Fibroblast of the aortic adventitia (primary cell): ENCODE measurements around the gene OTOGL. TPM values are rescaled to one million over a fixed set of nuclear protein-coding genes. Genes with fewer than 3 reads are reported as not detected.

ENCODE experiments used
- DNase-seq: peaks from one replicate; pipeline ENCODE4 v3.0.0-alpha.2; 2010; ENCODE audit warnings: low read depth
- H3K4me3 ChIP-seq: 2 replicates; pipeline ENCODE4 v1.5.1; 2011; ENCODE audit warnings: low read depth, mild to moderate bottlenecking, control low read depth, low read length, moderate library complexity
- total RNA-seq: library from RNA; depleted of rRNA; stranded (reverse); fragments of >200 nt; gene quantifications from 2 replicates; pipeline ENCODE4 v1.2.3, GENCODE V29; 2012; ENCODE audit warnings: low replicate concordance
- TF ChIP-seq, protein P1 (sequence below): IDR thresholded peaks from 2 replicates; pipeline ENCODE4 v1.5.1; 2011; ENCODE audit warnings: mild to moderate bottlenecking, low read length, control low read depth, inconsistent platforms; ENCODE audit not compliant: insufficient read depth

The OTOGL gene
- total RNA-seq, 1 donor, result 0.27 TPM

DNA sequence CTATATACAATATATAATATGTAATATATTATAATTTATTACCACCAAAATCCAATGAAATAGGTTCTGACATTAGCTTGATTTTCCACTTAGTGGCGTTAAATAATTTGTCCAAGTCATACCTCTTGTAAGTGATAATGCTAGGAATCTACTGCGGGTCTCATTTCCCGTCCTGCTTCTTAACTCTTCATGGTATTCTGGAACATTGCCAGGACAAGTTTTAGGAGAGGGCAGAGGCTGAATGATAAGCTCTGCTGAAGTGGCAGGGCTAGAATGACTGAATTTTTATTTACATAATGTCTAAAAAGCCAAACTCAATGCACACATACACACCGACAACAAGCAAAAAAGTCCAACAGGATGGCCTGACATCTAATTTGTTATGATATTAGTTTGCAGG is 274.3 kb downstream of the OTOGL start:
- DNase-seq, result no peak
- no peak overlapping the region for H3K4me3 ChIP-seq
- TF ChIP-seq, protein P1, sequence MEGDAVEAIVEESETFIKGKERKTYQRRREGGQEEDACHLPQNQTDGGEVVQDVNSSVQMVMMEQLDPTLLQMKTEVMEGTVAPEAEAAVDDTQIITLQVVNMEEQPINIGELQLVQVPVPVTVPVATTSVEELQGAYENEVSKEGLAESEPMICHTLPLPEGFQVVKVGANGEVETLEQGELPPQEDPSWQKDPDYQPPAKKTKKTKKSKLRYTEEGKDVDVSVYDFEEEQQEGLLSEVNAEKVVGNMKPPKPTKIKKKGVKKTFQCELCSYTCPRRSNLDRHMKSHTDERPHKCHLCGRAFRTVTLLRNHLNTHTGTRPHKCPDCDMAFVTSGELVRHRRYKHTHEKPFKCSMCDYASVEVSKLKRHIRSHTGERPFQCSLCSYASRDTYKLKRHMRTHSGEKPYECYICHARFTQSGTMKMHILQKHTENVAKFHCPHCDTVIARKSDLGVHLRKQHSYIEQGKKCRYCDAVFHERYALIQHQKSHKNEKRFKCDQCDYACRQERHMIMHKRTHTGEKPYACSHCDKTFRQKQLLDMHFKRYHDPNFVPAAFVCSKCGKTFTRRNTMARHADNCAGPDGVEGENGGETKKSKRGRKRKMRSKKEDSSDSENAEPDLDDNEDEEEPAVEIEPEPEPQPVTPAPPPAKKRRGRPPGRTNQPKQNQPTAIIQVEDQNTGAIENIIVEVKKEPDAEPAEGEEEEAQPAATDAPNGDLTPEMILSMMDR, result no peak

DNA sequence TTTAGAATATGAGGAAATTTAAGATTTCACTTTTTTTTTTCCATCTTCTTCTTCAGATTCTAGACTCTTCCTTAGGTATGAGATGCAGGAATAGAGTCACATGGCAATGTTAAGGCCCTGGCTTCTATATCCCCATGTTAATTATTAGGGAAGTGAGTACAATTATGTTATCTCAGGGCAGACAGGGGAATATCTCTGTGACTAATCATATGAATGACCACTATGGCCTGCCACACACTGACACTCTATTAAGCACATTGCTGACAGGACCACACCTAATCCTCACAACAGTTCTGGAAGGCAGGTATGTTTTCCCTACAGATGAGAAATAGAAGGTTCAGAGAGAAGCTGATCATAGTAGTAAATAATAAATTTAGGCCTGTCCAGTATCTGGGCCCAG is 275.3 kb downstream of the OTOGL start:
- H3K4me3 ChIP-seq, result no peak overlapping the region
- DNase-seq, result no peak
- TF ChIP-seq, protein P1, result no peak

DNA sequence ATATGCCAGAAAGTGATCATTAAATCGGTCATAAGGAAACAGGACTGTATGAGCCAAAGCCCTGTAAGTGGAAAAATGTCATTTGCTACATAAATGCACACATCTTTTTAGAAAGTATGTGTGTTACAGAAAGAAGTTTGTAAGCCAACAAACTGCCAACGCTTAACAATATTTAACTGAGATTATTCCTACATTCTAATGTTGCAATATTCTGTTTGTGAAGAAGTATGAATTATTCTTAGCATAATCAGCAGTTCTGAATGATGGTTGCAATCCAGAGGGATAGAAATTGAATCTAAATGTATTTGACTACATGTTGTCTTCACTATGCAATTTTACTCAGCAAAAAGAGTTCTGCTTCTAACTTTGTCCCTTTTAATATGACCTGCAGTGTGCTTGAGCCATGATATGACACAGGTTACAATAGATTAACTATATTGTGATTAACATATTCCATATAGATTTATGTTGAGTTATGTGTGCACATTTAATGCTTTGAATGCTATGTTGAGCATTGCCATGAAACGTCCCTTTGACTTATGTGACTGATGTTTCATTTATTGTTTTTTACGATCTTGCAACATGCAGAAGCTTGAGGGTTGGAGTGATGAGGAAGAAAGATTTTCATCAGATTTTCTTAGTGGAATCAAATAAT is 277.9 kb downstream of the OTOGL start:
- H3K4me3 ChIP-seq, result no peak overlapping the region
- DNase-seq, result no peak

DNA sequence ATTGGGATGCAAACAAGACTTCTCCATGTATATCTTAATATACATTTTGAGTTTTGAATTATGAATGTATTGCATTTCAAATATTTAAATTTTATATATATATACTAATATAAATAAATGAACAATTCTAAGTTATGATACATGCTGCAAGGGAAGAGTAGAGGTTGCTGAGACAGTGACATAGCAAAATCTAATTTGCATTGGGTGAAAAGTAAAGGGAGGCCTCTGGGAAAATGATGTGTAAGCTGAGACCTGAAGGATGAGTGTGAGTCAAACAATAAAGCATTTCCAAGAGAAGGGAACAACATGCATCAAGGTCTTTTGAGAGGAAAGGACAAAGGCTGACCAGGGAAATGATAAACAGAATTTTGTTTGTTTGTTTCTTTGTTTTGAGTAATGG is 281.8 kb downstream of the OTOGL start:
- no peak for DNase-seq
- TF ChIP-seq, protein P1, result no peak
- no peak overlapping the region for H3K4me3 ChIP-seq

More for the DNA sequence above, 277.9 kb downstream of the OTOGL start:
- TF ChIP-seq, protein P1, result no peak

DNA sequence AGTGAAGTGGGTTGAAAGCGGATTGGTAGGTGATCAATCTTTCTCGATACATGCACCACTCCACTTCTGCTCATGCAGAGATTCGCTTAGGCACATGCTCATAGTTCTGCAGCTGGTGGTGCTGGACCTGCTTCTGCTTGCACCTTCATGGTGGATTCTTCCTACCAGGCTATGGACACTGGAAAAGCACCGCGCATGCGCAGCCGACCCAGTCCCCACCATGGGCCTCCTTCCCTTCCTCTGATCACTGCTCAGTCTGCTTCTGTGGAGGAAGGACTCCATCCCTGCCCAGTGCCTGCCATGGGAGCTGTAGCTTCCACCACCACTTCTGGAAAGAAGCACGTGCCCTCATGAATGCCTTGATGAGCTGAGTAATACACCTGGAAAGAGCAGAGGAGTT is 282.9 kb downstream of the OTOGL start:
- no peak overlapping the region for H3K4me3 ChIP-seq
- no peak for DNase-seq
- TF ChIP-seq, protein P1, result no peak

DNA sequence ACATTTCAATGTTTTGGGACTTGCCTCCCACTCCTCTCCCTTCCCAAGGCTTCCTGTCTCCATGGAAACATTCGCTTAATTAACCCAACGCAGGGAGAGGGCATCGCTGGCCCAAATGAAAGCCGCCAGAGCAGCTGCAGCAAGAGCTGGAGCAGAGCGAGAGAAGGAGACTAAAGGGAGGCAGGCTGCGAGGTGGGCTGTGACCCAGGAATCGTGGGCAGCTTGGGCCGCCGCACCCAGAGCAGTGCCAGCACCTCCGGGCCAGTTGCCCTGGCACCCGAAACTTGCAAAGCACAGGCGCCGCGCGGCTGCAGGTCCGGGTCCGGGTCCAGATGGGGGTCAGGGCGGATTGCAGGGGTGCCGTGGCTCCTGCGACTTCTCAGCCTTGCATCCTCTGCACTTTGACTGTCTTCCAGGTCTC is 301.2 kb downstream of the OTOGL start:
- no peak for DNase-seq
- TF ChIP-seq, protein P1, result no peak
- peak overlapping the region; percentile 62 for H3K4me3 ChIP-seq

DNA sequence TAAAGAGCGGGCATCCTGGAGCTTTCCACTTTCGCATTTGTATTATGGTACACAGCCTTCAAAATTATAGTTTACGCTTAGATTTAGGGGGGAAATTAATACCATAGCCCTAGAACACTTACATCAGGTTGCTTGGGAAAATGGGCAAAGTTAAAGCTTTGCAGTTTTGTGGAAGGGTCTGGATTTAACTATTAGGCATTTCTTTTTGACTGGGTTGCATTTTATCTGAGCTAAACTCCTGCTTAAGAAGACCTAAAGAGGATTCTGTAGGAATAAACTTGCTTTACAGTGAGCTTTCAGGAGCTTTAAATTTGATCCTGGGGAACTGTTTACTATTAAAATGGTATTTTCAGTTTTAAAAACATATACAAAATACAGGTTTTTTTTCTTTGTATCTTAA is 301.9 kb downstream of the OTOGL start:
- no peak overlapping the region for H3K4me3 ChIP-seq
- DNase-seq, result no peak
- TF ChIP-seq, protein P1, result no peak
